Neuron (in vitro differentiated cells): ENCODE results near the gene PRDM7.
"Not testable (repeated sequence)": the region's sequence is repeated elsewhere in the genome, so short reads cannot be mapped to it uniquely, and the experiment has no call there.

Source experiments
- H2AFZ ChIP-seq: one replicate; pipeline ENCODE4 v1.6.1; 2013; ENCODE audit warnings: low read depth, mild to moderate bottlenecking, inconsistent platforms, low read length, moderate library complexity
- H3K27me3 ChIP-seq: one replicate; pipeline ENCODE4 v1.6.1; 2013; ENCODE audit warnings: low read length; ENCODE audit not compliant: insufficient read depth
- H3K36me3 ChIP-seq: one replicate; pipeline ENCODE4 v1.6.1; 2013; ENCODE audit warnings: low read length; ENCODE audit not compliant: insufficient read depth
- H3K4me1 ChIP-seq: one replicate; pipeline ENCODE4 v1.6.1; 2013; ENCODE audit warnings: low read length; ENCODE audit not compliant: insufficient read depth
- H3K4me3 ChIP-seq: 2 replicates; pipeline ENCODE4 v1.5.1; 2013; ENCODE audit warnings: mild to moderate bottlenecking, low read length, moderate library complexity
- H3K9me3 ChIP-seq: one replicate; pipeline ENCODE4 v1.6.1; 2013; ENCODE audit warnings: low read length

PRDM7 gene

GRCh38 chr16:90093799-90094198 is 16.7 kb upstream of the PRDM7 start:
- not testable (repeated sequence) for H3K4me1 ChIP-seq, H3K9me3 ChIP-seq, H3K36me3 ChIP-seq, H2AFZ ChIP-seq, H3K4me3 ChIP-seq, H3K27me3 ChIP-seq

- H2AFZ ChIP-seq, H3K4me3 ChIP-seq, H3K4me1 ChIP-seq, H3K9me3 ChIP-seq, H3K36me3 ChIP-seq, H3K27me3 ChIP-seq: not testable (repeated sequence)
Measured at GRCh38 chr16:90092781-90093180, 15.7 kb upstream of the PRDM7 start.

- Histone ChIP-seq H3K27me3 (no peaks in the 10 kb centered on the region), H3K9me3 (no peaks in the 10 kb centered on the region), H3K36me3 (no peaks in the 10 kb centered on the region), H3K4me3 (no peak overlapping the region), H2AFZ (no peak overlapping the region), H3K4me1 (no peaks in the 10 kb centered on the region)
Measured at GRCh38 chr16:90084215-90084950, 7.3 kb upstream of the PRDM7 start.

- Histone ChIP-seq H3K27me3 (no peaks in the 10 kb centered on the region), H3K9me3 (no peaks in the 10 kb centered on the region)
Measured at GRCh38 chr16:90083139-90083538, 6.0 kb upstream of the PRDM7 start.

GRCh38 chr16:90081606-90081970 is 4.5 kb upstream of the PRDM7 start:
- H3K9me3 ChIP-seq: no peaks in the 10 kb centered on the region
- no peak overlapping the region for H3K4me3 ChIP-seq
- no peaks in the 10 kb centered on the region for H3K27me3 ChIP-seq
- H3K36me3 ChIP-seq: no peaks in the 10 kb centered on the region
- H2AFZ ChIP-seq: no peak overlapping the region
- H3K4me1 ChIP-seq: peaks cover 2% of the 10 kb centered on the region

More at GRCh38 chr16:90083139-90083538, 6.0 kb upstream of the PRDM7 start:
- H3K36me3 ChIP-seq: no peaks in the 10 kb centered on the region
- no peak overlapping the region for H2AFZ ChIP-seq
- H3K4me3 ChIP-seq: no peak overlapping the region
- no peaks in the 10 kb centered on the region for H3K4me1 ChIP-seq

GRCh38 chr16:90078579-90078895 is 1.4 kb upstream of the PRDM7 start:
- Histone ChIP-seq H3K36me3 (no peaks in the 10 kb centered on the region), H3K4me3 (no peak overlapping the region), H2AFZ (no peak overlapping the region), H3K9me3 (no peaks in the 10 kb centered on the region), H3K4me1 (peaks cover 2% of the 10 kb centered on the region), H3K27me3 (no peaks in the 10 kb centered on the region)

- Histone ChIP-seq H3K27me3 (no peaks in the 10 kb centered on the region), H3K4me3 (peak overlapping the region; percentile 37), H3K4me1 (peaks cover 2% of the 10 kb centered on the region), H3K9me3 (no peaks in the 10 kb centered on the region), H3K36me3 (no peaks in the 10 kb centered on the region), H2AFZ (peak overlapping the region; percentile 29)
Measured at GRCh38 chr16:90077757-90078578, 837 bp upstream of the PRDM7 start.

- no peaks in the 10 kb centered on the region for H3K36me3 ChIP-seq
- H2AFZ ChIP-seq: no peak overlapping the region
- H3K27me3 ChIP-seq: no peaks in the 10 kb centered on the region
- no peaks in the 10 kb centered on the region for H3K9me3 ChIP-seq
- peaks cover 2% of the 10 kb centered on the region for H3K4me1 ChIP-seq
- no peak overlapping the region for H3K4me3 ChIP-seq
Measured at GRCh38 chr16:90072442-90073105, 4.6 kb downstream of the PRDM7 start.

GRCh38 chr16:90070440-90070839 is 6.7 kb downstream of the PRDM7 start:
- H3K36me3 ChIP-seq: no peaks in the 10 kb centered on the region
- no peak overlapping the region for H3K4me3 ChIP-seq
- H3K4me1 ChIP-seq: no peaks in the 10 kb centered on the region
- H3K27me3 ChIP-seq: no peaks in the 10 kb centered on the region
- no peak overlapping the region for H2AFZ ChIP-seq
- H3K9me3 ChIP-seq: no peaks in the 10 kb centered on the region

GRCh38 chr16:90061437-90061836 is 15.7 kb downstream of the PRDM7 start:
- H3K4me1 ChIP-seq: no peaks in the 10 kb centered on the region
- H2AFZ ChIP-seq: no peak overlapping the region
- H3K9me3 ChIP-seq: no peaks in the 10 kb centered on the region
- H3K4me3 ChIP-seq: no peak overlapping the region
- no peaks in the 10 kb centered on the region for H3K36me3 ChIP-seq
- H3K27me3 ChIP-seq: peaks cover 12% of the 10 kb centered on the region

- H3K9me3 ChIP-seq: peaks cover 8% of the 10 kb centered on the region
- no peak overlapping the region for H3K4me3 ChIP-seq
- H2AFZ ChIP-seq: no peak overlapping the region
- peaks cover 4% of the 10 kb centered on the region for H3K27me3 ChIP-seq
- no peaks in the 10 kb centered on the region for H3K36me3 ChIP-seq
- H3K4me1 ChIP-seq: no peaks in the 10 kb centered on the region
Measured at GRCh38 chr16:90057738-90058173, 19.4 kb downstream of the PRDM7 start.

GRCh38 chr16:90056521-90056920 is 20.6 kb downstream of the PRDM7 start:
- not testable (repeated sequence) for H3K4me3 ChIP-seq, H3K27me3 ChIP-seq, H3K9me3 ChIP-seq, H3K4me1 ChIP-seq, H2AFZ ChIP-seq, H3K36me3 ChIP-seq

GRCh38 chr16:90055371-90055770 is 21.8 kb downstream of the PRDM7 start:
- Histone ChIP-seq H2AFZ (no peak overlapping the region), H3K4me3 (no peak overlapping the region), H3K9me3 (peaks cover 8% of the 10 kb centered on the region), H3K4me1 (no peaks in the 10 kb centered on the region), H3K36me3 (no peaks in the 10 kb centered on the region), H3K27me3 (peaks cover 4% of the 10 kb centered on the region)
